Measurements from ENCODE around the gene CERT1.
A peak's percentile ranks its signal among the peaks of the same experiment; 100 is the strongest.

CERT1 gene

GRCh38 chr5:75438722-75439121 is 72.7 kb downstream of the CERT1 start:
- no peak for TF ChIP-seq CTCF (IDR thresholded peaks at IDR 0.05; ENCODE audit: low read depth, low read length, missing control alignments)
- no peak for DNase-seq (ENCODE audit: extremely low read depth, low read depth)
- H3K4me3 ChIP-seq (replicated peaks; ENCODE audit: low read depth, low read length) = no peak overlapping the region

GRCh38 chr5:75435096-75435495 is 76.3 kb downstream of the CERT1 start:
- no peak overlapping the region for H3K4me3 ChIP-seq (replicated peaks; ENCODE audit: low read depth, low read length)
- no peak for TF ChIP-seq CTCF (IDR thresholded peaks at IDR 0.05; ENCODE audit: low read depth, low read length, missing control alignments)
- no peak for DNase-seq (ENCODE audit: extremely low read depth, low read depth)

DNA sequence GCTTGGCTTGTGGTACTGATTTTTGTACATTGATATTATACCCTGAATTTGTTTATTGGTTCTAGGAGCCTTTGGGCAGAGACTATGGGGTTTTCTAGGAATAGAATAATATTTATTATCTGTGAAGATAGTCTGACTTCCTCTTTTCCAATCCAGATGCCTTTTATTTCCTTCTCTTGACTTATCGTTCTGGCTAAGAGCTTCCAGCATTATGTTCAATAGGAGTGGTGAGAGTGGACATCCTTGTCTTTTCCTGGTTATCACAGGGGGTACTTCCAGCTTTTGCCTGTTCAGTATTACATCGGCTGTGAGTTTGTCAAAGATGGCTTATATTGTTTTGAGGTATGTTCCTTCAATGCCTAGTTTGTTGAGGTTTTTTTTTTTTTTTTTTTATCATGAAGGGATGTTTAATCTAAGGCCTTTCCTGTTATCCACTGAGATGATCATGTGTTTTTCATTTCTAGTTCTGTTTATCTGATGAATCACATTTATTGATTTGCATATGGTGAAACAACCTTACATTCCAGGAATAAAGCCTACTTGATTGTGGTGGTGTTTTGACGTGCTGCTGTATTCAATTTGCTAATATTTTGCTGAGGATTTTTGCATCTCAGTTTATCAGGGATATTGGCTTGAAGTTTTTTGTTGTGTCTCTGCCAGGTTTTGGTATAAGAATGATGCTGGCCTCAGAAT is 77.5 kb downstream of the CERT1 start:
- H3K4me3 ChIP-seq (replicated peaks; ENCODE audit: low read depth, low read length) = no peak overlapping the region
- no peak for TF ChIP-seq CTCF (IDR thresholded peaks at IDR 0.05; ENCODE audit: low read depth, low read length, missing control alignments)
- DNase-seq (ENCODE audit: extremely low read depth, low read depth) = peak; percentile 15

- DNase-seq (ENCODE audit: extremely low read depth, low read depth) = no peak
- no peak for TF ChIP-seq CTCF (IDR thresholded peaks at IDR 0.05; ENCODE audit: low read depth, low read length, missing control alignments)
- no peak overlapping the region for H3K4me3 ChIP-seq (replicated peaks; ENCODE audit: low read depth, low read length)
Measured at GRCh38 chr5:75414241-75414640, 97.2 kb downstream of the CERT1 start.

GRCh38 chr5:75412111-75412990 is 99.1 kb downstream of the CERT1 start:
- DNase-seq (ENCODE audit: extremely low read depth, low read depth) = no peak
- H3K4me3 ChIP-seq (replicated peaks; ENCODE audit: low read depth, low read length) = no peak overlapping the region
- no peak for TF ChIP-seq CTCF (IDR thresholded peaks at IDR 0.05; ENCODE audit: low read depth, low read length, missing control alignments)

DNA sequence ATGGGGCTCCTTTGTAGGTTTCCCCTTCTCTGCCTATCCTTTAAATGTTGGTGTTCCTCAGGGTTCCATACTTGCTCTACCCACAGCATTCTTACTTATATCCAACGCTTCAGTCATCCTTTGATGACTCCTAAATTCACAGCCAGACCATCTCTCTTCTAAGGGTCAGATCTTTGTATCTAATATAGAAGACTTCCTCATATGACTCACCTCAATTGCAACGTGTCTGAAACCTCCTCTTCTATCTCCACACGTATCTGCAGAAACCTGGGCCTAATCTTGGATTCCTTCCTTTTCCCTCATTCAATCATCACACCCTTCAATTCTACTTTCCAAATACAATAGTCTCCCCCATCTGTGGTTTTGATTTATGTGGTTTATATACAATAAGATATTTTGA is 106.1 kb downstream of the CERT1 start:
- no peak for DNase-seq (ENCODE audit: extremely low read depth, low read depth)
- no peak overlapping the region for H3K4me3 ChIP-seq (replicated peaks; ENCODE audit: low read depth, low read length)
- TF ChIP-seq CTCF (IDR thresholded peaks at IDR 0.05; ENCODE audit: low read depth, low read length, missing control alignments) = no peak
